ENCODE data around the gene MRTO4. TPM values are rescaled to one million over a fixed set of nuclear protein-coding genes. Genes with fewer than 3 reads are reported as not detected.

Gene MRTO4
- total and polyA plus RNA-seq, 9 of the 15 experiments (the other 6 are each of a cell fraction or from before 2014, with no cell fraction given): 62.0 to 173 (median 146) TPM

DNA sequence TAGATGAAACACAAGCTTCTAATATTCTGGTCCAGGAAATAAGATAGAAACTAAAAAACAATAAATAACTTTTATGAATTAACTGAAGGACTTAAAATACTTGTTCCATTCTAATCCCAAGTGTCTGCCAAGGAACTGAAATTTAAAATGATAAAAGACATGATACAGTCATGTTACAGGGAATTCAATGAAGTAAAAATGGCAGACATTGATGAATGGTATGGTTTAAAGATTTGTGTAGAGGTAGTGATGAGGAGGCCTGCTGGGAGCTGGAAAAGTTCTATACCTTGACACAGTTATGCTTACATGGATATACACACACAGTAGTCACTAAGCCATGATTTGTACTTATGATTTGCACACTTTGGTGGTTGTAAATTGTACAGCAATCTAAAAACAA is 39.4 kb upstream of the MRTO4 start:
- H2AFZ ChIP-seq (ENCODE audit: low read depth, low read length): no peak overlapping the region
- ATAC-seq (no peak), FAIRE-seq (no peak), DNase-seq (ENCODE audit: extremely low read depth in 1 of 4, low spot score in 3 of 4) (no peak)
- H3K4me3 ChIP-seq: no peak overlapping the region; the same call in 1 of the 2 replicates
- peak overlapping the region; percentile 40 for H3K4me2 ChIP-seq (ENCODE audit: insufficient read depth, low read length)
- H3K27ac ChIP-seq (ENCODE audit: extremely low read depth, low read depth, low read length): peak overlapping the region; percentile 97; the same call in 1 of the 3 replicates
- CTCF ChIA-PET (ENCODE audit: low intra/inter-chr PET ratio): no interaction called here
- H3K4me1 ChIP-seq (replicated peaks in 1 of 2; ENCODE audit: control insufficient read depth in 2 of 2, insufficient read depth in 2 of 2, low read length in 2 of 2): peaks cover 14 to 21% of the 10 kb centered on the region in 2 experiments
- in situ Hi-C loops (cut with MboI): no loop called here
- no TSS peak for BruUV-seq (replicated peaks)
- H3K9me1 ChIP-seq (ENCODE audit: control insufficient read depth, insufficient read depth, low read length): no peaks in the 10 kb centered on the region
- peaks cover 7% of the 10 kb centered on the region; the same call in 1 of the 2 replicates for H4K20me1 ChIP-seq (replicated peaks; ENCODE audit: control insufficient read depth, insufficient read depth, low read length)
- no peaks in the 10 kb centered on the region for H3K9me3 ChIP-seq (replicated peaks; ENCODE audit: control insufficient read depth, insufficient read depth, low read depth, low read length)
- peaks cover 96% of the 10 kb centered on the region for H3K79me2 ChIP-seq (ENCODE audit: control insufficient read depth, insufficient read depth, low read length)
- peak overlapping the region in 1 of 2 experiments; percentile 98; a peak in 2 of 4 replicates for H3K9ac ChIP-seq (ENCODE audit: insufficient read depth in 1 of 2, low read depth in 2 of 2, low read length in 2 of 2)
- POLR2A ChIA-PET: interaction anchor here (0.8 to 6.4 kb wide), 5 partner anchors 10 to 56 kb away, joined by 3 to 45 read pairs (median 4); no protein-coding TSS in a partner anchor
- H3K27me3 ChIP-seq (ENCODE audit: control insufficient read depth in 2 of 2, insufficient read depth in 2 of 2, low read length in 2 of 2): no peaks in the 10 kb centered on the region
- intact Hi-C loops (cut with micrococcal nuclease): no loop called here
- TF ChIP-seq FOXK1 (CRISPR knock-in tag; IDR thresholded peaks at IDR 0.05; ENCODE audit: borderline replicate concordance): no peak
- peak; percentile 52 for TF ChIP-seq PKNOX1 (IDR thresholded peaks at IDR 0.05)
- TF ChIP-seq MEIS2 (IDR thresholded peaks at IDR 0.05; ENCODE audit: partially characterized antibody): peak; percentile 25
- H3K36me3 ChIP-seq (ENCODE audit: control insufficient read depth, insufficient read depth, low read length): peaks cover 63% of the 10 kb centered on the region

DNA sequence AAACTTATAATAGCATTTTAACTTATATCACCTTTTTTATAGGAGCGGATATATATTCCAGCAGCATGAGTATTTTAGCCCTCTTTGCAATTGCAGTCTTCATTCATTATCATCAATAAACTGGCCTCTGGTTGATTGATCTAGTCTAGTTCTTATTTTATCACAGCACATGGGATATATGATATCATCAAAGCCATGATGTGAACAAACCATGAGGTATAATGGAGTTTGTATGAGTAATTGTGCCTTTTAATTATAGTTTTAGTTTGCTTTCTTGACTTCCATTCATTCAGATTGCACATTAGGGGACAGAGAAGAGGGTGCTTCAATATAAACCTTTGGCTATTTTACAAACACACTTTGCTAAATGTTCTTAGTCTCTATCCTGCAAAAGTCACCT is 38.0 kb upstream of the MRTO4 start:
- no peak for ATAC-seq
- Histone ChIP-seq H3K4me3 (no peak overlapping the region), H3K9ac (ENCODE audit: insufficient read depth in 1 of 2, low read depth in 2 of 2, low read length in 2 of 2) (0 out of 4 replicates have a peak overlapping the region, but pooled peaks of 1 of the 2 experiments have one; percentile 98), H3K27me3 (ENCODE audit: control insufficient read depth in 2 of 2, insufficient read depth in 2 of 2, low read length in 2 of 2) (no peaks in the 10 kb centered on the region), H3K79me2 (ENCODE audit: control insufficient read depth, insufficient read depth, low read length) (peaks cover 88% of the 10 kb centered on the region), H2AFZ (ENCODE audit: low read depth, low read length) (no peak overlapping the region), H3K4me2 (ENCODE audit: insufficient read depth, low read length) (no peak overlapping the region), H4K20me1 (replicated peaks; ENCODE audit: control insufficient read depth, insufficient read depth, low read length) (peaks cover 6% of the 10 kb centered on the region; the same call in 1 of the 2 replicates), H3K9me3 (replicated peaks; ENCODE audit: control insufficient read depth, insufficient read depth, low read depth, low read length) (no peaks in the 10 kb centered on the region), H3K27ac (ENCODE audit: extremely low read depth, low read depth, low read length) (no peak overlapping the region; the same call in 2 of the 3 replicates), H3K9me1 (ENCODE audit: control insufficient read depth, insufficient read depth, low read length) (no peaks in the 10 kb centered on the region), H3K4me1 (replicated peaks in 1 of 2; ENCODE audit: control insufficient read depth in 2 of 2, insufficient read depth in 2 of 2, low read length in 2 of 2) (peaks cover 6 to 14% of the 10 kb centered on the region in 2 experiments), H3K36me3 (ENCODE audit: control insufficient read depth, insufficient read depth, low read length) (peaks cover 77% of the 10 kb centered on the region)
- no peak for TF ChIP-seq ZNF639 (CRISPR knock-in tag; conservative IDR thresholded peaks at IDR 0.05 in 1 of 2, IDR thresholded peaks at IDR 0.05 in 1 of 2)
- no peak for TF ChIP-seq RUNX1 (IDR thresholded peaks at IDR 0.05; ENCODE audit: low read depth)
- TF ChIP-seq KLF6 (CRISPR knock-in tag; IDR thresholded peaks at IDR 0.05; ENCODE audit: borderline replicate concordance): no peak
- no peak for FAIRE-seq
- no peak for DNase-seq (ENCODE audit: extremely low read depth in 1 of 4, low spot score in 3 of 4)
- ChIA-PET POLR2A (no interaction called here), CTCF (ENCODE audit: low intra/inter-chr PET ratio) (no interaction called here)
- WGBS (ENCODE audit: insufficient coverage, low coverage, missing lambda C conversion rate): 100% methylated on average over 1 of the region's 1 CpG
- in situ Hi-C loops (cut with MboI): no loop called here
- no TSS peak for BruUV-seq (replicated peaks)
- intact Hi-C loops (cut with micrococcal nuclease): no loop called here

All from K562 (cell line).